Smooth muscle cell (in vitro differentiated cells): Measurements from ENCODE around the gene GCNT2. TPM values are rescaled to one million over a fixed set of nuclear protein-coding genes. Genes with fewer than 3 reads are reported as not detected.

Source experiments
- DNase-seq: peaks from one replicate; lab custom pipeline; 2025; ENCODE audit not compliant: unreplicated experiment; lab: John Stamatoyannopoulos, UW
- H2AFZ ChIP-seq: fragments of 200-600 bp; sonication (generic); 2 replicates; pipeline ENCODE4 v1.6.0; 2016; ENCODE audit warnings: antibody characterized with exemption, low read depth, mild to moderate bottlenecking
- H3F3A ChIP-seq: fragments of 200-600 bp; sonication (generic); 2 replicates; pipeline ENCODE4 v1.6.0; 2017; ENCODE audit warnings: antibody characterized with exemption, low read depth
- H3K27ac ChIP-seq: fragments of 200-600 bp; sonication (generic); 2 replicates; pipeline ENCODE4 v1.5.1; 2016; ENCODE audit warnings: low read depth, mild to moderate bottlenecking
- H3K27me3 ChIP-seq: fragments of 200-600 bp; sonication (generic); 2 replicates; pipeline ENCODE4 v1.6.1; 2016; ENCODE audit warnings: low read depth, mild to moderate bottlenecking
- H3K36me3 ChIP-seq: fragments of 200-600 bp; sonication (generic); 2 replicates; pipeline ENCODE4 v1.5.1; 2016; ENCODE audit warnings: low read depth
- H3K4me1 ChIP-seq: fragments of 200-600 bp; sonication (generic); 2 replicates; pipeline ENCODE4 v1.5.1; 2016; ENCODE audit warnings: low read depth
- H3K4me2 ChIP-seq: fragments of 200-600 bp; sonication (generic); 2 replicates; pipeline ENCODE4 v1.6.0; 2016; ENCODE audit warnings: mild to moderate bottlenecking
- H3K4me3 ChIP-seq: fragments of 200-600 bp; sonication (generic); 2 replicates; pipeline ENCODE4 v1.5.1; 2016; ENCODE audit warnings: mild to moderate bottlenecking
- H3K79me2 ChIP-seq: fragments of 200-600 bp; sonication (generic); 2 replicates; pipeline ENCODE4 v1.6.0; 2016; ENCODE audit warnings: low read depth, mild to moderate bottlenecking
- H3K9ac ChIP-seq: fragments of 200-600 bp; sonication (generic); 2 replicates; pipeline ENCODE4 v1.6.0; 2016; ENCODE audit warnings: low read depth
- H3K9me3 ChIP-seq: fragments of 200-600 bp; sonication (generic); replicated peaks from 2 replicates; pipeline ENCODE4 v1.5.1; 2016; ENCODE audit warnings: low read depth
- H4K20me1 ChIP-seq: fragments of 200-600 bp; sonication (generic); 2 replicates; pipeline ENCODE4 v1.6.0; 2016; ENCODE audit warnings: low read depth
- WGBS: methylation state at CpG from one replicate; pipeline ENCODE4 v1.1.7; 2016; ENCODE audit warnings: low lambda C conversion rate; 5-methylcytosine and 5-hydroxymethylcytosine counted together
- polyA plus RNA-seq: library from polyadenylated mRNA; unstranded; fragments of >200 nt; fragmentation: Nextera tagmentation; extraction: Ambion mirVana; gene quantifications from 2 replicates; pipeline ENCODE4 v1.2.1, GENCODE V29; 2016
- total RNA-seq: library from RNA; depleted of rRNA; stranded (reverse); fragments of >200 nt; gene quantifications from 2 replicates; pipeline ENCODE4 v1.2.3, GENCODE V29; 2014
- TF ChIP-seq, protein P1 (sequence below): fragments of 200-600 bp; sonication (generic); IDR thresholded peaks from 2 replicates; pipeline ENCODE4 v1.5.1; 2017; ENCODE audit warnings: borderline replicate concordance, mild to moderate bottlenecking, antibody characterized with exemption; ENCODE audit not compliant: insufficient read depth, poor library complexity, severe bottlenecking

Gene GCNT2
- total and polyA plus RNA-seq, 2 experiments from 2014 or later = 0.13 to 2.4 TPM

DNA sequence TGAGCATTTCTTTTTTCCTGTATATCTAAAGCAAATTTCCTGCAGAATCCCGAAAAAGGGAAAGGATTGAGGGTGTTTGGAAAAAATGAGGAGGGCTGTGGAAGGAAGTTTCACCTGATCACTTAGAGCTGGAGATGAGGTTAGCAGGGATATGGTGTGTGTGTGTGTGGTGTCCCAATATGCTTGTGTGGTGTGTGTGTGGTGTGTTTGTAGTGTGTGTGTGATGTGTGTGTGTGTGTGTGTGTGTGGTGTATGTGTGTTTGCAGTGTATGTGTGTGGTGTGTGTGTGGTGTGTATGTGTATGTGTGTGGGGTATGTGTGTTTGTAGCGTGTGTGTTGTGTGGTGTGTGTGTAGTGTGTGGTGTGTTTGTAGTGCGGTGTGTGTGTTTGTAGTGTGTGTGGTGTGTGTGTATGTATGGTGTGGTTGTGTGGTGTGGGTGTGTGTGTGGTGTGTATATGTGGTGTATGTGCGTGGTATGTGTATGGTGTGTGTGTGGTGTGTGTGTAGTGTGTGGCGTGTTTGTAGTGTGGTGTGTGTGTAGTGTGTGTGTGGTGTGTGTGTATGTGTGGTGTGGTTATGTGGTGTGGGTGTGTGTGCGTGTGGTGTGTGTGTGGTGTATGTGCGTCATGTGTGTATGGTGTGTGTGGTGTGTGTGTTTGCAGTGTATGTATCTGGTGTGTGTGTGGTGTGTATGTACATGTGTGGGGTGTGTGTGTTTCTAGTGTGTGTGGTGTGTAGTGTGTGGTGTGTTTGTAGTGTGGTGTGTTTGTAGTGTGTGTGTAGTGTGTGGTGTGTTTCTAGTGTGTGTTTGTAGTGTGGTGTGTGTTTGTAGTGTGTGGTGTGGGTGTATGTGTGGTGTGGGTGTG is 67.6 kb downstream of the GCNT2 start:
- H3K9ac ChIP-seq = no peak overlapping the region
- H3K4me2 ChIP-seq = no peak overlapping the region
- peaks cover 35% of the 10 kb centered on the region for H3K27me3 ChIP-seq
- no peak overlapping the region for H3K4me3 ChIP-seq
- H3K36me3 ChIP-seq = no peaks in the 10 kb centered on the region
- no peak overlapping the region for H2AFZ ChIP-seq
- WGBS = 90% methylated on average over 6 of the region's 7 CpGs
- H3K4me1 ChIP-seq = peaks cover 31% of the 10 kb centered on the region
- no peaks in the 10 kb centered on the region for H4K20me1 ChIP-seq
- TF ChIP-seq, protein P1, sequence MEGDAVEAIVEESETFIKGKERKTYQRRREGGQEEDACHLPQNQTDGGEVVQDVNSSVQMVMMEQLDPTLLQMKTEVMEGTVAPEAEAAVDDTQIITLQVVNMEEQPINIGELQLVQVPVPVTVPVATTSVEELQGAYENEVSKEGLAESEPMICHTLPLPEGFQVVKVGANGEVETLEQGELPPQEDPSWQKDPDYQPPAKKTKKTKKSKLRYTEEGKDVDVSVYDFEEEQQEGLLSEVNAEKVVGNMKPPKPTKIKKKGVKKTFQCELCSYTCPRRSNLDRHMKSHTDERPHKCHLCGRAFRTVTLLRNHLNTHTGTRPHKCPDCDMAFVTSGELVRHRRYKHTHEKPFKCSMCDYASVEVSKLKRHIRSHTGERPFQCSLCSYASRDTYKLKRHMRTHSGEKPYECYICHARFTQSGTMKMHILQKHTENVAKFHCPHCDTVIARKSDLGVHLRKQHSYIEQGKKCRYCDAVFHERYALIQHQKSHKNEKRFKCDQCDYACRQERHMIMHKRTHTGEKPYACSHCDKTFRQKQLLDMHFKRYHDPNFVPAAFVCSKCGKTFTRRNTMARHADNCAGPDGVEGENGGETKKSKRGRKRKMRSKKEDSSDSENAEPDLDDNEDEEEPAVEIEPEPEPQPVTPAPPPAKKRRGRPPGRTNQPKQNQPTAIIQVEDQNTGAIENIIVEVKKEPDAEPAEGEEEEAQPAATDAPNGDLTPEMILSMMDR = no peak
- H3K27ac ChIP-seq = no peak overlapping the region
- no peaks in the 10 kb centered on the region for H3K79me2 ChIP-seq
- no peaks in the 10 kb centered on the region for H3F3A ChIP-seq
- no peak for DNase-seq
- H3K9me3 ChIP-seq = no peaks in the 10 kb centered on the region

DNA sequence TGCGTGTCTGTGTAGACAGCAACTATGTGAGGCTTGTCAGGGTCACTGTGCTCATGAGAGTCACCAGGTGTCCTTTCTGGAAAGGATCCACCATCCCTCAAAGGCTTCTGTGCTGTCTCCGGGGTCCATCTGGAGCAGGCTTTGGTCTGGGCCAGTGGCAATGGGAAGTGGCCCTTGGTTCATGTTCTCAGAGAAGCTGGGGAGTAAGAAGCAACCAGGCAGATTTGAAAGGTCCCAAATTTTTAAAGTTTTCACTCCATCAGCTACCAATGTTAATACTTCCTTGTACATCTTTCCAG is 68.2 kb downstream of the GCNT2 start:
- Histone ChIP-seq H3K36me3 (no peaks in the 10 kb centered on the region), H3K9ac (no peak overlapping the region), H3K79me2 (no peaks in the 10 kb centered on the region), H3K4me2 (no peak overlapping the region), H3K27me3 (peaks cover 35% of the 10 kb centered on the region), H4K20me1 (no peaks in the 10 kb centered on the region), H3K9me3 (no peaks in the 10 kb centered on the region), H3K4me1 (peaks cover 25% of the 10 kb centered on the region), H3F3A (no peaks in the 10 kb centered on the region), H3K27ac (no peak overlapping the region), H2AFZ (no peak overlapping the region), H3K4me3 (no peak overlapping the region)
- TF ChIP-seq, protein P1 = no peak
- DNase-seq = no peak
- 75% methylated on average over 1 of the region's 2 CpGs for WGBS

DNA sequence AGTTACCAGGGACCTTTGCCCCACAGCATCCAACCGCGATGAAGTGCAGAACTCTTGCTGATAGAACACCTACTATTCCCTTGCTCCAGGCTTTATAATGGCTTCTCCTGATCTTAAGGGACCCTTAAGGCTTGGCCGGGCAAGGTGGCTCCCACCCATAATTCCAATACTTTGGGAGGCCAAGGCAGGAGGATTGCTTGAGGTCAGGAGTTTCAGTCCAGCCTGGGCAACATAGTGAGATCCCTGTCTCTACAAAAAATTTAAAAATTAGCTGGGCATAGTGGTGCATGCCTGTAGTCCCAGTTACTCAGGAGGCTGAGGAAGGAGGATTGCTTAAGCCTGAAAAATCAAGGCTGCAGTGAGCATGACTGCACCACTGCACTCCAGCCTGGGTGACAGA is 68.8 kb downstream of the GCNT2 start:
- Histone ChIP-seq H3K36me3 (no peaks in the 10 kb centered on the region), H2AFZ (no peak overlapping the region), H3F3A (no peaks in the 10 kb centered on the region), H3K9me3 (no peaks in the 10 kb centered on the region), H4K20me1 (no peaks in the 10 kb centered on the region), H3K4me2 (no peak overlapping the region), H3K79me2 (no peaks in the 10 kb centered on the region), H3K9ac (no peak overlapping the region), H3K4me3 (no peak overlapping the region), H3K4me1 (peaks cover 20% of the 10 kb centered on the region), H3K27ac (no peak overlapping the region), H3K27me3 (peaks cover 35% of the 10 kb centered on the region)
- DNase-seq = no peak
- WGBS = 100% methylated on average over 3 of the region's 3 CpGs
- TF ChIP-seq, protein P1 = no peak
